Trophoblast cell (in vitro differentiated cells and primary cell): Measurements from ENCODE around the gene CPSF6.

ENCODE experiments used
- DNase-seq, 2 donors: peaks; one replicate each; pipeline ENCODE4 v3.0.0-alpha.2; 2016
- H2AFZ ChIP-seq: 2 replicates; pipeline ENCODE4 v1.6.1; 2013; ENCODE audit warnings: low read length, moderate library complexity, mild to moderate bottlenecking; ENCODE audit not compliant: insufficient read depth, poor library complexity
- H2AK5ac ChIP-seq: 2 replicates; pipeline ENCODE4 v1.6.1; 2013; ENCODE audit warnings: mild to moderate bottlenecking, low read length
- H2BK120ac ChIP-seq: 2 replicates; pipeline ENCODE4 v1.6.1; 2013; ENCODE audit warnings: low read length, mild to moderate bottlenecking, moderate library complexity; ENCODE audit not compliant: insufficient read depth, poor library complexity
- H2BK12ac ChIP-seq: 2 replicates; pipeline ENCODE4 v1.6.1; 2013; ENCODE audit warnings: mild to moderate bottlenecking, low read length, moderate library complexity
- H2BK5ac ChIP-seq: 2 replicates; pipeline ENCODE4 v1.6.1; 2013; ENCODE audit warnings: low read length, low read depth, moderate library complexity, mild to moderate bottlenecking; ENCODE audit not compliant: poor library complexity
- H3K14ac ChIP-seq: 2 replicates; pipeline ENCODE4 v1.6.1; 2013; ENCODE audit warnings: mild to moderate bottlenecking, low read length
- H3K18ac ChIP-seq: 2 replicates; pipeline ENCODE4 v1.6.1; 2013; ENCODE audit warnings: mild to moderate bottlenecking, low read length
- H3K23ac ChIP-seq: 2 replicates; pipeline ENCODE4 v1.6.1; 2013; ENCODE audit warnings: low read length
- H3K27ac ChIP-seq: 2 replicates; pipeline ENCODE4 v1.5.1; 2013; ENCODE audit warnings: low read depth, mild to moderate bottlenecking, inconsistent platforms, low read length, moderate library complexity
- H3K27me3 ChIP-seq: 2 replicates; pipeline ENCODE4 v1.6.1; 2013; ENCODE audit warnings: inconsistent platforms, mild to moderate bottlenecking, low read length, moderate library complexity; ENCODE audit not compliant: insufficient read depth
- H3K36me3 ChIP-seq, 2 experiments: 1 replicate in 1 of 2; 2 replicates in 1 of 2; pipeline ENCODE4 v1.6.1; 2013; ENCODE audit warnings: low read length in 2 of 2, mild to moderate bottlenecking in 2 of 2, moderate library complexity in 1 of 2; ENCODE audit not compliant: insufficient read depth in 2 of 2, control insufficient read depth in 1 of 2
- H3K4ac ChIP-seq: 2 replicates; pipeline ENCODE4 v1.6.1; 2013; ENCODE audit warnings: low read depth, mild to moderate bottlenecking, low read length, moderate library complexity
- H3K4me1 ChIP-seq, 2 experiments: 1 replicate in 1 of 2; 2 replicates in 1 of 2; pipeline ENCODE4 v1.6.1; 2013; ENCODE audit warnings: low read length in 2 of 2, mild to moderate bottlenecking in 2 of 2, moderate library complexity in 1 of 2; ENCODE audit not compliant: insufficient read depth in 2 of 2, control insufficient read depth in 1 of 2
- H3K4me2 ChIP-seq: 2 replicates; pipeline ENCODE4 v1.6.1; 2013; ENCODE audit warnings: inconsistent platforms, mild to moderate bottlenecking, low read length, moderate library complexity
- H3K4me3 ChIP-seq: 2 replicates; pipeline ENCODE4 v1.5.1; 2013; ENCODE audit warnings: mild to moderate bottlenecking, low read depth, low read length, inconsistent platforms
- H3K79me1 ChIP-seq: one replicate; pipeline ENCODE4 v1.6.1; 2013; ENCODE audit warnings: low read length
- H3K79me2 ChIP-seq: 2 replicates; pipeline ENCODE4 v1.6.1; 2013; ENCODE audit warnings: low read length, mild to moderate bottlenecking; ENCODE audit not compliant: control insufficient read depth, insufficient read depth, poor library complexity
- H3K9ac ChIP-seq: 2 replicates; pipeline ENCODE4 v1.6.1; 2013; ENCODE audit warnings: mild to moderate bottlenecking, low read length
- H3K9me3 ChIP-seq: 2 replicates; pipeline ENCODE4 v1.6.1; 2013; ENCODE audit warnings: low read depth, mild to moderate bottlenecking, control low read depth, inconsistent platforms, low read length; ENCODE audit not compliant: insufficient read depth
- H4K12ac ChIP-seq: 2 replicates; pipeline ENCODE4 v1.6.1; 2013; ENCODE audit warnings: low read depth, mild to moderate bottlenecking, low read length, moderate library complexity
- H4K8ac ChIP-seq: 2 replicates; pipeline ENCODE4 v1.6.1; 2013; ENCODE audit warnings: low read depth, mild to moderate bottlenecking, low read length, moderate library complexity
- H4K91ac ChIP-seq: one replicate; pipeline ENCODE4 v1.6.1; 2013; ENCODE audit warnings: low read depth, mild to moderate bottlenecking, low read length, moderate library complexity
- WGBS: extraction: QIAGEN DNeasy Blood & Tissue Kit; methylation state at CpG from one replicate; pipeline ENCODE4 v1.1.7; 2013; ENCODE audit warnings: missing lambda C conversion rate; ENCODE audit not compliant: insufficient read length, insufficient coverage; ENCODE audit errors: extremely low coverage; 5-methylcytosine and 5-hydroxymethylcytosine counted together

The CPSF6 gene

GRCh38 chr12:69231479-69231878 is 7.9 kb upstream of the CPSF6 start:
- no peaks in the 10 kb centered on the region for H3K27me3 ChIP-seq
- H3K4ac ChIP-seq: no peak overlapping the region
- H3K9me3 ChIP-seq: peaks cover 6% of the 10 kb centered on the region
- no peak overlapping the region for H3K4me3 ChIP-seq
- H3K27ac ChIP-seq: no peak overlapping the region
- H2AK5ac ChIP-seq: no peak overlapping the region
- H2AFZ ChIP-seq: no peak overlapping the region
- no peaks in the 10 kb centered on the region for H3K79me1 ChIP-seq
- no peak overlapping the region for H3K18ac ChIP-seq
- H3K79me2 ChIP-seq: no peaks in the 10 kb centered on the region
- H3K14ac ChIP-seq: no peak overlapping the region
- no peak overlapping the region for H4K8ac ChIP-seq
- H3K23ac ChIP-seq: no peak overlapping the region
- H4K12ac ChIP-seq: no peak overlapping the region
- DNase-seq: no peak
- no peaks in the 10 kb centered on the region for H3K36me3 ChIP-seq
- no peaks in the 10 kb centered on the region for H3K4me1 ChIP-seq
- H2BK5ac ChIP-seq: no peak overlapping the region
- H3K9ac ChIP-seq: no peak overlapping the region
- no peak overlapping the region for H2BK120ac ChIP-seq
- no peak overlapping the region for H2BK12ac ChIP-seq
- no peak overlapping the region for H3K4me2 ChIP-seq
- no peak overlapping the region for H4K91ac ChIP-seq

- peak overlapping the region; percentile 74 for H4K8ac ChIP-seq
- no peak for DNase-seq
- no peak overlapping the region for H2AK5ac ChIP-seq
- no peak overlapping the region for H3K23ac ChIP-seq
- no peak overlapping the region for H3K4ac ChIP-seq
- H3K27me3 ChIP-seq: no peaks in the 10 kb centered on the region
- 100% methylated on average over 1 of the region's 16 CpGs for WGBS
- no peak overlapping the region for H3K9ac ChIP-seq
- no peak overlapping the region for H2BK12ac ChIP-seq
- H3K4me2 ChIP-seq: peak overlapping the region; percentile 92
- no peak overlapping the region for H4K91ac ChIP-seq
- no peak overlapping the region for H2BK5ac ChIP-seq
- H3K14ac ChIP-seq: no peak overlapping the region
- H3K18ac ChIP-seq: no peak overlapping the region
- no peaks in the 10 kb centered on the region for H3K9me3 ChIP-seq
- peaks cover 7% of the 10 kb centered on the region for H3K79me1 ChIP-seq
- no peak overlapping the region for H2BK120ac ChIP-seq
- H3K4me3 ChIP-seq: peak overlapping the region; percentile 58
- peak overlapping the region; percentile 36 for H4K12ac ChIP-seq
- peaks cover 0 to under 1% of the 10 kb centered on the region in 2 experiments for H3K36me3 ChIP-seq
- H3K4me1 ChIP-seq: peaks cover 0 to 3% of the 10 kb centered on the region in 2 experiments
- H3K27ac ChIP-seq: no peak overlapping the region
- H3K79me2 ChIP-seq: peaks cover 13% of the 10 kb centered on the region
- peak overlapping the region; percentile 51 for H2AFZ ChIP-seq
Measured at GRCh38 chr12:69238589-69239351, 599 bp upstream of the CPSF6 start.

- DNase-seq: peak; percentile 54 to 64
- peaks cover 2 to 3% of the 10 kb centered on the region in 2 experiments for H3K36me3 ChIP-seq
- H3K9ac ChIP-seq: peak overlapping the region; percentile 94
- peaks cover 19% of the 10 kb centered on the region for H3K79me2 ChIP-seq
- H4K8ac ChIP-seq: peak overlapping the region; percentile 95
- peaks cover 0 to 3% of the 10 kb centered on the region in 2 experiments for H3K4me1 ChIP-seq
- H2BK120ac ChIP-seq: peak overlapping the region; percentile 71
- H3K18ac ChIP-seq: peak overlapping the region; percentile 96
- H3K23ac ChIP-seq: no peak overlapping the region
- peak overlapping the region; percentile 13 for H4K12ac ChIP-seq
- H2AFZ ChIP-seq: peak overlapping the region; percentile 92
- peaks cover 7% of the 10 kb centered on the region for H3K79me1 ChIP-seq
- no peaks in the 10 kb centered on the region for H3K9me3 ChIP-seq
- peak overlapping the region; percentile 94 for H4K91ac ChIP-seq
- peak overlapping the region; percentile 98 for H3K4me3 ChIP-seq
- peak overlapping the region; percentile 94 for H3K14ac ChIP-seq
- H3K27me3 ChIP-seq: no peaks in the 10 kb centered on the region
- no CpG with 5 or more reads among the region's 68 CpGs for WGBS
- H2BK5ac ChIP-seq: peak overlapping the region; percentile 83
- H3K27ac ChIP-seq: peak overlapping the region; percentile 97
- H2AK5ac ChIP-seq: peak overlapping the region; percentile 49
- H2BK12ac ChIP-seq: no peak overlapping the region
- H3K4me2 ChIP-seq: peak overlapping the region; percentile 86
- peak overlapping the region; percentile 73 for H3K4ac ChIP-seq
Measured at GRCh38 chr12:69239922-69240630, 707 bp downstream of the CPSF6 start.

GRCh38 chr12:69240631-69240995 is 1.2 kb downstream of the CPSF6 start:
- Histone ChIP-seq H3K4ac (peak overlapping the region; percentile 89), H3K23ac (no peak overlapping the region), H2AK5ac (no peak overlapping the region), H3K79me1 (peaks cover 7% of the 10 kb centered on the region), H3K79me2 (peaks cover 20% of the 10 kb centered on the region), H3K36me3 (peaks cover 2 to 3% of the 10 kb centered on the region in 2 experiments), H2AFZ (no peak overlapping the region), H3K14ac (no peak overlapping the region), H4K91ac (no peak overlapping the region), H4K12ac (no peak overlapping the region), H3K4me1 (peaks cover 0 to 3% of the 10 kb centered on the region in 2 experiments), H3K27ac (no peak overlapping the region), H3K18ac (no peak overlapping the region), H3K27me3 (no peaks in the 10 kb centered on the region), H3K4me2 (peak overlapping the region; percentile 86), H2BK12ac (no peak overlapping the region), H4K8ac (no peak overlapping the region), H3K9me3 (no peaks in the 10 kb centered on the region), H3K4me3 (no peak overlapping the region), H3K9ac (no peak overlapping the region), H2BK120ac (no peak overlapping the region), H2BK5ac (no peak overlapping the region)
- peak in 1 of 2 donors; percentile 21 for DNase-seq
- no CpG with 5 or more reads among the region's 11 CpGs for WGBS
